PC-9 (cell line): ENCODE data around the gene STIMATE. TPM values are rescaled to one million over a fixed set of nuclear protein-coding genes. Genes with fewer than 3 reads are reported as not detected.

ENCODE experiments used
- BruUV-seq: library from RNA; stranded (reverse); fragments of 400-500 nt; replicated peaks from 2 replicates; lab custom pipeline; 2021; lab: Mats Ljungman, UMichigan
- CTCF ChIA-PET: fragments of 300-600 bp; sonication (Branson Sonifier 250); formaldehyde crosslinking; loops from one replicate; lab custom pipeline; 2022; ENCODE audit warnings: antibody characterized with exemption; lab: Charles Lee
- POLR2A ChIA-PET: fragments of 300-600 bp; sonication (Branson Sonifier 250); formaldehyde crosslinking; loops from one replicate; lab custom pipeline; 2022; ENCODE audit warnings: antibody characterized with exemption; ENCODE audit not compliant: unreplicated experiment; lab: Charles Lee
- DNase-seq, 2 experiments: peaks; one replicate each; pipeline versions ENCODE4 v3.0.0 to v3.0.0-alpha.2; 2015 to 2022; ENCODE audit warnings: mixed read lengths in 1 of 2
- H2AFZ ChIP-seq: fragments of 200-600 bp; sonication (generic); 2 replicates; pipeline ENCODE4 v1.8.1; 2017; ENCODE audit warnings: antibody characterized with exemption
- H3F3A ChIP-seq: fragments of 200-600 bp; sonication (generic); 2 replicates; pipeline ENCODE4 v1.8.1; 2017; ENCODE audit warnings: antibody characterized with exemption, mild to moderate bottlenecking, low read depth; ENCODE audit not compliant: insufficient read depth
- H3K27ac ChIP-seq: fragments of 200-600 bp; sonication (generic); 2 replicates; pipeline ENCODE4 v1.6.1; 2016; ENCODE audit warnings: mixed run types
- H3K27me3 ChIP-seq: fragments of 200-600 bp; sonication (generic); 2 replicates; pipeline ENCODE4 v1.6.1; 2016; ENCODE audit warnings: low read depth, mixed run types; ENCODE audit not compliant: insufficient read depth
- H3K36me3 ChIP-seq: fragments of 200-600 bp; sonication (generic); 2 replicates; pipeline ENCODE4 v1.6.1; 2016; ENCODE audit warnings: low read depth, mixed run types
- H3K4me1 ChIP-seq: fragments of 200-600 bp; sonication (generic); replicated peaks from 2 replicates; pipeline ENCODE4 v1.6.1; 2016; ENCODE audit warnings: mixed run types; ENCODE audit not compliant: insufficient read depth
- H3K4me2 ChIP-seq: fragments of 200-600 bp; sonication (generic); 2 replicates; pipeline ENCODE4 v1.6.1; 2017; ENCODE audit warnings: mixed run types
- H3K4me3 ChIP-seq: fragments of 200-600 bp; sonication (generic); 2 replicates; pipeline ENCODE4 v1.6.1; 2016; ENCODE audit warnings: mixed run types
- H3K79me2 ChIP-seq: fragments of 200-600 bp; sonication (generic); 2 replicates; pipeline ENCODE4 v1.6.1; 2017; ENCODE audit warnings: low read depth, mixed run types
- H3K9me2 ChIP-seq: fragments of 200-600 bp; sonication (generic); 2 replicates; pipeline ENCODE4 v1.8.1; 2017; ENCODE audit warnings: mild to moderate bottlenecking; ENCODE audit not compliant: insufficient read depth
- H3K9me3 ChIP-seq: fragments of 200-600 bp; sonication (generic); 2 replicates; pipeline ENCODE4 v1.8.1; 2016; ENCODE audit warnings: low read depth; ENCODE audit not compliant: insufficient read depth
- H4K20me1 ChIP-seq: fragments of 200-600 bp; sonication (generic); 2 replicates; pipeline ENCODE4 v1.8.1; 2017; ENCODE audit not compliant: insufficient read depth
- CTCF ChIP-seq: fragments of 200-600 bp; sonication (generic); conservative IDR thresholded peaks from 2 replicates; pipeline ENCODE4 v1.6.1; 2017; ENCODE audit warnings: mixed run types, antibody characterized with exemption, mild to moderate bottlenecking, moderate library complexity
- EZH2 ChIP-seq: fragments of 200-600 bp; sonication (generic); IDR thresholded peaks from 2 replicates; pipeline ENCODE4 v1.8.0; 2017; ENCODE audit warnings: antibody characterized with exemption, low read depth
- intact Hi-C: fragments of 100-400 bp; cut with micrococcal nuclease; formaldehyde crosslinking; loops from one replicate; pipeline ENCODE4 v1.10.0; 2022; ENCODE audit not compliant: unreplicated experiment
- total RNA-seq: library from RNA; stranded (reverse); gene quantifications from 2 replicates; pipeline ENCODE4 v1.2.3, GENCODE V29; 2021

Gene STIMATE
- total RNA-seq, 1 experiment from 2014 or later = 16.8 TPM

GRCh38 chr3:52839892-52840545 is 57.3 kb downstream of the STIMATE start:
- no peak for DNase-seq
- H3K4me2 ChIP-seq = no peak overlapping the region
- no peaks in the 10 kb centered on the region for H3K9me2 ChIP-seq
- BruUV-seq = no TSS peak
- H3K4me1 ChIP-seq = no peaks in the 10 kb centered on the region
- H3K4me3 ChIP-seq = no peak overlapping the region
- no peaks in the 10 kb centered on the region for H3F3A ChIP-seq
- ChIA-PET POLR2A (no interaction called here), CTCF (no interaction called here)
- no peak for TF ChIP-seq CTCF
- TF ChIP-seq EZH2 = no peak
- no peaks in the 10 kb centered on the region for H3K36me3 ChIP-seq
- H4K20me1 ChIP-seq = no peaks in the 10 kb centered on the region
- H2AFZ ChIP-seq = no peak overlapping the region
- intact Hi-C loops = no loop called here
- H3K27me3 ChIP-seq = no peaks in the 10 kb centered on the region
- no peaks in the 10 kb centered on the region for H3K9me3 ChIP-seq
- H3K27ac ChIP-seq = no peak overlapping the region
- no peaks in the 10 kb centered on the region for H3K79me2 ChIP-seq

GRCh38 chr3:52839268-52839575 is 58.1 kb downstream of the STIMATE start:
- TF ChIP-seq CTCF (no peak), EZH2 (no peak)
- Histone ChIP-seq H3K27me3 (no peaks in the 10 kb centered on the region), H3K4me2 (no peak overlapping the region), H3K27ac (no peak overlapping the region), H3K4me1 (no peaks in the 10 kb centered on the region), H3K9me2 (no peaks in the 10 kb centered on the region), H3K4me3 (no peak overlapping the region), H4K20me1 (no peaks in the 10 kb centered on the region), H3F3A (no peaks in the 10 kb centered on the region), H3K79me2 (no peaks in the 10 kb centered on the region), H2AFZ (no peak overlapping the region), H3K36me3 (no peaks in the 10 kb centered on the region), H3K9me3 (no peaks in the 10 kb centered on the region)
- POLR2A ChIA-PET = no interaction called here
- BruUV-seq = no TSS peak
- intact Hi-C loops = no loop called here
- DNase-seq = no peak
- CTCF ChIA-PET = no interaction called here

- H3K4me1 ChIP-seq = no peaks in the 10 kb centered on the region
- H3K9me3 ChIP-seq = no peaks in the 10 kb centered on the region
- BruUV-seq = no TSS peak
- H3K4me2 ChIP-seq = no peak overlapping the region
- no peaks in the 10 kb centered on the region for H3K27me3 ChIP-seq
- no peak overlapping the region for H3K27ac ChIP-seq
- no peak overlapping the region for H2AFZ ChIP-seq
- no peak for DNase-seq
- no peaks in the 10 kb centered on the region for H3F3A ChIP-seq
- no peaks in the 10 kb centered on the region for H3K9me2 ChIP-seq
- no peaks in the 10 kb centered on the region for H3K36me3 ChIP-seq
- CTCF ChIA-PET = no interaction called here
- no peak for TF ChIP-seq CTCF
- TF ChIP-seq EZH2 = no peak
- intact Hi-C loops = no loop called here
- H4K20me1 ChIP-seq = no peaks in the 10 kb centered on the region
- no peaks in the 10 kb centered on the region for H3K79me2 ChIP-seq
- POLR2A ChIA-PET = no interaction called here
- H3K4me3 ChIP-seq = no peak overlapping the region
Measured at GRCh38 chr3:52838561-52839267, 58.6 kb downstream of the STIMATE start.
